Panc1 (cell line): ENCODE measurements around the gene CTSO.

Source experiments
- POLR2AphosphoS5 ChIP-seq: IDR thresholded peaks from 2 replicates; pipeline ENCODE4 v1.6.1; 2012; ENCODE audit warnings: mild to moderate bottlenecking, low read depth, low read length, moderate library complexity
- SIN3A ChIP-seq: IDR thresholded peaks from 2 replicates; pipeline ENCODE4 v1.6.1; 2012; ENCODE audit warnings: low read depth, mild to moderate bottlenecking, low read length, moderate library complexity, borderline replicate concordance; ENCODE audit not compliant: insufficient read depth
- TF ChIP-seq, protein P1 (sequence below): fragments of 450-650 bp; IDR thresholded peaks from 2 replicates; pipeline ENCODE4 v1.5.1; 2017; ENCODE audit warnings: mild to moderate bottlenecking
- TF ChIP-seq, protein P2 (sequence below), 2 experiments: IDR thresholded peaks; 2 replicates each; pipeline ENCODE4 v1.6.1; 2011 to 2012; ENCODE audit warnings: low read depth in 2 of 2, control low read depth in 1 of 2, low read length in 1 of 2, mild to moderate bottlenecking in 1 of 2, moderate library complexity in 1 of 2; ENCODE audit not compliant: insufficient read depth in 1 of 2

DNA sequence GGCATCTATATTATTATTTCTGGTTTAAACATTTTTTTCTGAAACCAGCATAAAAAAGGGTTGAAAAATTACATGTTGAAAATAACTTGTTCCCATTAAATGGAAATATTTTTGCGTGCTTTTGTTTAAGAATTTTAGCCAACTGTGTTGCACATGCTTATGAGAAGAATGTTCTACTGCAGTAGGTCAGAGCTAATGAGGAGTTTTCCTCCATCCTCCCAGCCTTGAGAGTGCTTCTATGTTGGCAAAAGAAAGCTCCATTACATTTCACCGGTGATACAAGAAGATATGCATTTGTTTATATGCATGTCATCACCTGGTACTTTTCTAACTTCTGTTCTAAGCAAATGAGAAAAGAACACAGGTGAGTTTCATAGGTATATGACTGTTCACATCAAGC, 63.7 kb downstream of the CTSO start:
- TF ChIP-seq, protein P1, sequence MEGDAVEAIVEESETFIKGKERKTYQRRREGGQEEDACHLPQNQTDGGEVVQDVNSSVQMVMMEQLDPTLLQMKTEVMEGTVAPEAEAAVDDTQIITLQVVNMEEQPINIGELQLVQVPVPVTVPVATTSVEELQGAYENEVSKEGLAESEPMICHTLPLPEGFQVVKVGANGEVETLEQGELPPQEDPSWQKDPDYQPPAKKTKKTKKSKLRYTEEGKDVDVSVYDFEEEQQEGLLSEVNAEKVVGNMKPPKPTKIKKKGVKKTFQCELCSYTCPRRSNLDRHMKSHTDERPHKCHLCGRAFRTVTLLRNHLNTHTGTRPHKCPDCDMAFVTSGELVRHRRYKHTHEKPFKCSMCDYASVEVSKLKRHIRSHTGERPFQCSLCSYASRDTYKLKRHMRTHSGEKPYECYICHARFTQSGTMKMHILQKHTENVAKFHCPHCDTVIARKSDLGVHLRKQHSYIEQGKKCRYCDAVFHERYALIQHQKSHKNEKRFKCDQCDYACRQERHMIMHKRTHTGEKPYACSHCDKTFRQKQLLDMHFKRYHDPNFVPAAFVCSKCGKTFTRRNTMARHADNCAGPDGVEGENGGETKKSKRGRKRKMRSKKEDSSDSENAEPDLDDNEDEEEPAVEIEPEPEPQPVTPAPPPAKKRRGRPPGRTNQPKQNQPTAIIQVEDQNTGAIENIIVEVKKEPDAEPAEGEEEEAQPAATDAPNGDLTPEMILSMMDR = no peak
- TF ChIP-seq POLR2AphosphoS5 = no peak
- TF ChIP-seq, protein P2, sequence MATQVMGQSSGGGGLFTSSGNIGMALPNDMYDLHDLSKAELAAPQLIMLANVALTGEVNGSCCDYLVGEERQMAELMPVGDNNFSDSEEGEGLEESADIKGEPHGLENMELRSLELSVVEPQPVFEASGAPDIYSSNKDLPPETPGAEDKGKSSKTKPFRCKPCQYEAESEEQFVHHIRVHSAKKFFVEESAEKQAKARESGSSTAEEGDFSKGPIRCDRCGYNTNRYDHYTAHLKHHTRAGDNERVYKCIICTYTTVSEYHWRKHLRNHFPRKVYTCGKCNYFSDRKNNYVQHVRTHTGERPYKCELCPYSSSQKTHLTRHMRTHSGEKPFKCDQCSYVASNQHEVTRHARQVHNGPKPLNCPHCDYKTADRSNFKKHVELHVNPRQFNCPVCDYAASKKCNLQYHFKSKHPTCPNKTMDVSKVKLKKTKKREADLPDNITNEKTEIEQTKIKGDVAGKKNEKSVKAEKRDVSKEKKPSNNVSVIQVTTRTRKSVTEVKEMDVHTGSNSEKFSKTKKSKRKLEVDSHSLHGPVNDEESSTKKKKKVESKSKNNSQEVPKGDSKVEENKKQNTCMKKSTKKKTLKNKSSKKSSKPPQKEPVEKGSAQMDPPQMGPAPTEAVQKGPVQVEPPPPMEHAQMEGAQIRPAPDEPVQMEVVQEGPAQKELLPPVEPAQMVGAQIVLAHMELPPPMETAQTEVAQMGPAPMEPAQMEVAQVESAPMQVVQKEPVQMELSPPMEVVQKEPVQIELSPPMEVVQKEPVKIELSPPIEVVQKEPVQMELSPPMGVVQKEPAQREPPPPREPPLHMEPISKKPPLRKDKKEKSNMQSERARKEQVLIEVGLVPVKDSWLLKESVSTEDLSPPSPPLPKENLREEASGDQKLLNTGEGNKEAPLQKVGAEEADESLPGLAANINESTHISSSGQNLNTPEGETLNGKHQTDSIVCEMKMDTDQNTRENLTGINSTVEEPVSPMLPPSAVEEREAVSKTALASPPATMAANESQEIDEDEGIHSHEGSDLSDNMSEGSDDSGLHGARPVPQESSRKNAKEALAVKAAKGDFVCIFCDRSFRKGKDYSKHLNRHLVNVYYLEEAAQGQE (IDR thresholded peaks at IDR 0.05; ENCODE audit: insufficient read depth in 1 of 2, low read depth in 2 of 2, low read length in 1 of 2) = no peak
- TF ChIP-seq SIN3A = no peak
